Measurements from ENCODE around the gene PMPCA. TPM values are rescaled to one million over a fixed set of nuclear protein-coding genes. Genes with fewer than 3 reads are reported as not detected.

The PMPCA gene
- total RNA-seq, 2 experiments from 2014 or later = 107 to 109 TPM

GRCh38 chr9:136473354-136473721, 62.9 kb downstream of the PMPCA start:
- Mint-ChIP-seq H3K36me3 (ENCODE audit: low read depth) (peaks cover 89% of the 10 kb centered on the region), H3K4me3 (no peak overlapping the region), H3K27me3 (no peaks in the 10 kb centered on the region), H3K4me1 (ENCODE audit: low read depth) (peaks cover 7% of the 10 kb centered on the region), H3K27ac (no peak overlapping the region), H3K9me3 (no peaks in the 10 kb centered on the region)
- ChIA-PET POLR2A (no interaction called here), CTCF (no interaction called here)
- Histone ChIP-seq H3K27me3 (ENCODE audit: control insufficient read depth in 1 of 2, insufficient read depth in 2 of 2, low read length in 2 of 2) (no peaks in the 10 kb centered on the region), H3K9me3 (ENCODE audit: control insufficient read depth in 1 of 2, insufficient read depth in 1 of 2, low read length in 2 of 2) (no peaks in the 10 kb centered on the region), H3K4me1 (ENCODE audit: insufficient read depth, low read length) (peaks cover 5% of the 10 kb centered on the region), H3K4me3 (ENCODE audit: low read length) (no peak overlapping the region), H3K36me3 (ENCODE audit: insufficient read depth, low read length) (peaks cover 98% of the 10 kb centered on the region), H3K27ac (ENCODE audit: low read depth in 1 of 2, low read length in 2 of 2) (no peak overlapping the region)
- no peak for DNase-seq
- intact Hi-C loops (cut with DNase I, micrococcal nuclease) = no loop called here
- no peak for ATAC-seq (ENCODE audit: poor library complexity)
- TF ChIP-seq, protein P1, sequence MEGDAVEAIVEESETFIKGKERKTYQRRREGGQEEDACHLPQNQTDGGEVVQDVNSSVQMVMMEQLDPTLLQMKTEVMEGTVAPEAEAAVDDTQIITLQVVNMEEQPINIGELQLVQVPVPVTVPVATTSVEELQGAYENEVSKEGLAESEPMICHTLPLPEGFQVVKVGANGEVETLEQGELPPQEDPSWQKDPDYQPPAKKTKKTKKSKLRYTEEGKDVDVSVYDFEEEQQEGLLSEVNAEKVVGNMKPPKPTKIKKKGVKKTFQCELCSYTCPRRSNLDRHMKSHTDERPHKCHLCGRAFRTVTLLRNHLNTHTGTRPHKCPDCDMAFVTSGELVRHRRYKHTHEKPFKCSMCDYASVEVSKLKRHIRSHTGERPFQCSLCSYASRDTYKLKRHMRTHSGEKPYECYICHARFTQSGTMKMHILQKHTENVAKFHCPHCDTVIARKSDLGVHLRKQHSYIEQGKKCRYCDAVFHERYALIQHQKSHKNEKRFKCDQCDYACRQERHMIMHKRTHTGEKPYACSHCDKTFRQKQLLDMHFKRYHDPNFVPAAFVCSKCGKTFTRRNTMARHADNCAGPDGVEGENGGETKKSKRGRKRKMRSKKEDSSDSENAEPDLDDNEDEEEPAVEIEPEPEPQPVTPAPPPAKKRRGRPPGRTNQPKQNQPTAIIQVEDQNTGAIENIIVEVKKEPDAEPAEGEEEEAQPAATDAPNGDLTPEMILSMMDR (IDR thresholded peaks at IDR 0.05) = no peak

Other genes with a start within 250 kb of the PMPCA start
- under 1 TPM; 0.11 to 0.16 TPM for gene LHX3, start 205.5 kb upstream of the PMPCA start, total RNA-seq
- gene QSOX2, start 164.8 kb upstream of the PMPCA start, total RNA-seq = 10 to 100 TPM; 14.4 TPM
- gene CCDC187, start 106.6 kb upstream of the PMPCA start, total RNA-seq = not detected
- gene GPSM1, start 83.1 kb upstream of the PMPCA start, total RNA-seq = 1 to 10 TPM; 7.7 to 8.6 TPM
- 10 to 100 TPM; 15.4 to 17.0 TPM for gene DNLZ, start 46.9 kb upstream of the PMPCA start, total RNA-seq
- gene CARD9, start 37.0 kb upstream of the PMPCA start, total RNA-seq = under 1 TPM; 0.36 to 0.64 TPM
- gene SNAPC4, start 10.5 kb upstream of the PMPCA start, total RNA-seq = 1 to 10 TPM; 7.7 to 8.0 TPM
- gene ENTR1, start within 50 bp of the PMPCA start, total RNA-seq = 10 to 100 TPM; 37.7 to 43.2 TPM
- gene INPP5E, start 29.2 kb downstream of the PMPCA start, total RNA-seq = 10 to 100 TPM; 17.2 to 19.4 TPM
- gene SEC16A, start 72.4 kb downstream of the PMPCA start, total RNA-seq = 10 to 100 TPM; 73.0 to 75.0 TPM
- gene NOTCH1, start 135.4 kb downstream of the PMPCA start, total RNA-seq = 10 to 100 TPM; 30.8 to 34.2 TPM